Measurements from ENCODE around the gene RHEBL1. TPM values are rescaled to one million over a fixed set of nuclear protein-coding genes. Genes with fewer than 3 reads are reported as not detected.

RHEBL1 gene
- total RNA-seq, 4 donors from 2014 or later, result 0.96 TPM; not detected in 3

GRCh38 chr12:49024543-49024942 is 45.2 kb downstream of the RHEBL1 start:
- TF ChIP-seq CTCF (IDR thresholded peaks at IDR 0.05), result no peak
- DNase-seq (ENCODE audit: low spot score) (no peak), ATAC-seq (ENCODE audit: low FRiP score) (no peak)

GRCh38 chr12:49023812-49024211 is 46.0 kb downstream of the RHEBL1 start:
- no peak for DNase-seq (ENCODE audit: low spot score)
- no peak for TF ChIP-seq CTCF (IDR thresholded peaks at IDR 0.05)
- ATAC-seq (ENCODE audit: low FRiP score), result no peak

- DNase-seq (ENCODE audit: low spot score) (no peak), ATAC-seq (ENCODE audit: low FRiP score) (no peak)
- no peak for TF ChIP-seq CTCF (IDR thresholded peaks at IDR 0.05)
Measured at GRCh38 chr12:49022558-49023178, 47.1 kb downstream of the RHEBL1 start.

GRCh38 chr12:49021292-49021915 is 48.4 kb downstream of the RHEBL1 start:
- DNase-seq (ENCODE audit: low spot score), result no peak
- ATAC-seq (ENCODE audit: low FRiP score), result no peak
- no peak for TF ChIP-seq CTCF (IDR thresholded peaks at IDR 0.05)

- ATAC-seq (ENCODE audit: low FRiP score) (no peak), DNase-seq (ENCODE audit: low spot score) (no peak)
- TF ChIP-seq CTCF (IDR thresholded peaks at IDR 0.05), result no peak
Measured at GRCh38 chr12:49020441-49020840, 49.3 kb downstream of the RHEBL1 start.

- DNase-seq (ENCODE audit: low spot score) (no peak), ATAC-seq (ENCODE audit: low FRiP score) (no peak)
- TF ChIP-seq CTCF (IDR thresholded peaks at IDR 0.05), result no peak
Measured at GRCh38 chr12:49019443-49020324, 50.1 kb downstream of the RHEBL1 start.
